Activated gamma-delta T cell treated with anti-CD3 and anti-CD28 coated beads, Interleukin-2, amount 50 U/mL, for 16 hours (primary cell): ENCODE results near the gene CIP2A.
"Not testable (repeated sequence)": the region's sequence is repeated elsewhere in the genome, so short reads cannot be mapped to it uniquely, and the experiment has no call there.

Source experiments
- DNase-seq: peaks from one replicate; pipeline ENCODE4 v3.0.0-alpha.2; 2020; ENCODE audit warnings: low read depth

The CIP2A gene

GRCh38 chr3:108589081-108589997 lies at the start of gene CIP2A, which contains the start of gene DZIP3:
Gene CIP2A (minus strand): TSS chr3:108589438. CDS start chr3:108589375, 63 bp downstream.
Gene DZIP3 (plus strand): TSS chr3:108589722. CDS start chr3:108605407, 15,685 bp downstream.
- DNase-seq = peak; percentile 84

GRCh38 chr3:108629974-108630373 lies 40.7 kb upstream of the CIP2A start:
- no peak for DNase-seq

GRCh38 chr3:108623504-108623903 lies 34.3 kb upstream of the CIP2A start:
- DNase-seq = no peak

- DNase-seq = no peak
Observed at GRCh38 chr3:108620250-108620649, 31.0 kb upstream of the CIP2A start.

- not testable (repeated sequence) for DNase-seq
Observed at GRCh38 chr3:108616090-108616489, 26.9 kb upstream of the CIP2A start.

- no peak for DNase-seq
Observed at GRCh38 chr3:108610651-108611050, 21.4 kb upstream of the CIP2A start.

GRCh38 chr3:108608750-108609149 lies 19.5 kb upstream of the CIP2A start:
- DNase-seq = no peak

GRCh38 chr3:108605491-108605890 lies 16.3 kb upstream of the CIP2A start:
- DNase-seq = no peak

GRCh38 chr3:108605028-108605427 lies 15.8 kb upstream of the CIP2A start:
- DNase-seq = no peak

GRCh38 chr3:108603691-108604090 lies 14.5 kb upstream of the CIP2A start:
- no peak for DNase-seq

GRCh38 chr3:108602935-108603294 lies 13.7 kb upstream of the CIP2A start:
- DNase-seq = no peak

- DNase-seq = no peak
Observed at GRCh38 chr3:108602249-108602934, 13.2 kb upstream of the CIP2A start.

- DNase-seq = no peak
Observed at GRCh38 chr3:108599677-108600409, 10.6 kb upstream of the CIP2A start.

GRCh38 chr3:108598375-108598774 lies 9.1 kb upstream of the CIP2A start:
- DNase-seq = no peak

- DNase-seq = no peak
Observed at GRCh38 chr3:108595321-108595720, 6.1 kb upstream of the CIP2A start.

- DNase-seq = no peak
Observed at GRCh38 chr3:108590460-108590859, 1.2 kb upstream of the CIP2A start.

- no peak for DNase-seq
Observed at GRCh38 chr3:108589998-108590323, 723 bp upstream of the CIP2A start.

GRCh38 chr3:108588601-108589000 lies 637 bp downstream of the CIP2A start:
- no peak for DNase-seq

- no peak for DNase-seq
Observed at GRCh38 chr3:108578064-108578463, 11.2 kb downstream of the CIP2A start.

- DNase-seq = no peak
Observed at GRCh38 chr3:108569336-108569735, 19.9 kb downstream of the CIP2A start.

- DNase-seq = no peak
Observed at GRCh38 chr3:108566599-108566998, 22.6 kb downstream of the CIP2A start.

GRCh38 chr3:108565506-108565905 lies 23.7 kb downstream of the CIP2A start:
- DNase-seq = no peak

- DNase-seq = no peak
Observed at GRCh38 chr3:108564564-108564963, 24.7 kb downstream of the CIP2A start.
